ENCODE data around the gene DIRAS1. TPM values are rescaled to one million over a fixed set of nuclear protein-coding genes. Genes with fewer than 3 reads are reported as not detected.

The DIRAS1 gene
- total RNA-seq, 1 experiment from 2014 or later = 7.8 TPM

- H3K23ac ChIP-seq (ENCODE audit: insufficient read length, low read depth, low read length) = no peak overlapping the region
- H4K8ac ChIP-seq (replicated peaks; ENCODE audit: insufficient read length, low read depth, low read length) = no peak overlapping the region
- H3K79me1 ChIP-seq (ENCODE audit: insufficient read depth, low read depth, low read length, poor library complexity, severe bottlenecking) = no peaks in the 10 kb centered on the region
- H4K5ac ChIP-seq (ENCODE audit: insufficient read length, low read depth, low read length) = no peak overlapping the region
- no peak overlapping the region for H3K18ac ChIP-seq (ENCODE audit: insufficient read length, low read depth, low read length)
- no peak overlapping the region for H3K14ac ChIP-seq (ENCODE audit: insufficient read depth, low read length)
- Mint-ChIP-seq H3K27ac (peak overlapping the region in 1 of 3 experiments; percentile 52; a peak in 1 of 7 replicates), H3K27me3 (ENCODE audit: low read depth) (peaks cover 28% of the 10 kb centered on the region), H3K9me3 (no peaks in the 10 kb centered on the region), H3K4me3 (peak overlapping the region; percentile 46 to 76), H3K36me3 (ENCODE audit: insufficient read depth in 1 of 3, low read depth in 3 of 3) (no peaks in the 10 kb centered on the region; a peak in 1 of 7 replicates), H3K4me1 (peaks cover 12 to 17% of the 10 kb centered on the region in 2 experiments)
- no peak overlapping the region for H3K4ac ChIP-seq (ENCODE audit: low read depth, low read length)
- no peak overlapping the region for H2AK5ac ChIP-seq (ENCODE audit: insufficient read length, low read length)
- H4K20me1 ChIP-seq (ENCODE audit: control insufficient read depth, insufficient read depth, insufficient read length) = no peaks in the 10 kb centered on the region
- no peak for TF ChIP-seq CTCF (conservative IDR thresholded peaks at IDR 0.05)
- H3T11ph ChIP-seq (ENCODE audit: low read length) = no peak overlapping the region
- WGBS (ENCODE audit: extremely low coverage, insufficient read length, low lambda C conversion rate) = no CpG with 5 or more reads among the region's 5 CpGs
- H3K56ac ChIP-seq (ENCODE audit: insufficient read length, low read depth, low read length) = no peak overlapping the region
- H3K4me1 ChIP-seq (ENCODE audit: insufficient read depth, low read length) = no peaks in the 10 kb centered on the region
- H3K9me3 ChIP-seq (ENCODE audit: control insufficient read depth, low read depth, low read length) = no peaks in the 10 kb centered on the region
- DNase-seq = no peak
- H2BK12ac ChIP-seq (ENCODE audit: insufficient read length, low read depth, low read length) = no peak overlapping the region
- H3K4me2 ChIP-seq (ENCODE audit: insufficient read depth, insufficient read length, low read length) = no peak overlapping the region
- H3K27me3 ChIP-seq (ENCODE audit: insufficient read depth, low read length) = peaks cover 6% of the 10 kb centered on the region; the same call in 1 of the 2 replicates
- H3K9ac ChIP-seq (ENCODE audit: extremely low read depth, insufficient read length, low read length) = no peak overlapping the region
- no peak overlapping the region for H2AFZ ChIP-seq (ENCODE audit: low read length)
- no peak overlapping the region for H2BK5ac ChIP-seq (ENCODE audit: insufficient read length, low read length)
- no peak overlapping the region for H4K91ac ChIP-seq (ENCODE audit: insufficient read length, low read depth, low read length)
- no peak overlapping the region for H2BK20ac ChIP-seq (ENCODE audit: low read depth, low read length, poor library complexity, severe bottlenecking)
- no peak overlapping the region for H2BK120ac ChIP-seq (ENCODE audit: low read depth, low read length, poor library complexity, severe bottlenecking)
- peaks cover 7% of the 10 kb centered on the region for H3K23me2 ChIP-seq (ENCODE audit: insufficient read length, low read depth, low read length, poor library complexity, severe bottlenecking)
- H2BK15ac ChIP-seq (ENCODE audit: low read depth, low read length) = no peak overlapping the region
- no peaks in the 10 kb centered on the region for H3K79me2 ChIP-seq (ENCODE audit: insufficient read depth, low read length)
- no peak overlapping the region for H3K27ac ChIP-seq (ENCODE audit: insufficient read length, low read depth, low read length)
These were observed 18.1 kb downstream of the DIRAS1 start for GRCh38 chr19:2703077-2703437.

All from H9 (cell line).